ENCODE data around the gene KIF1A. TPM values are rescaled to one million over a fixed set of nuclear protein-coding genes. Genes with fewer than 3 reads are reported as not detected.

The KIF1A gene
- total and polyA plus RNA-seq, 2 donors (not counting 3 experiments of a cell fraction or from before 2014, with no cell fraction given), result 0.11 to 0.64 TPM

DNA sequence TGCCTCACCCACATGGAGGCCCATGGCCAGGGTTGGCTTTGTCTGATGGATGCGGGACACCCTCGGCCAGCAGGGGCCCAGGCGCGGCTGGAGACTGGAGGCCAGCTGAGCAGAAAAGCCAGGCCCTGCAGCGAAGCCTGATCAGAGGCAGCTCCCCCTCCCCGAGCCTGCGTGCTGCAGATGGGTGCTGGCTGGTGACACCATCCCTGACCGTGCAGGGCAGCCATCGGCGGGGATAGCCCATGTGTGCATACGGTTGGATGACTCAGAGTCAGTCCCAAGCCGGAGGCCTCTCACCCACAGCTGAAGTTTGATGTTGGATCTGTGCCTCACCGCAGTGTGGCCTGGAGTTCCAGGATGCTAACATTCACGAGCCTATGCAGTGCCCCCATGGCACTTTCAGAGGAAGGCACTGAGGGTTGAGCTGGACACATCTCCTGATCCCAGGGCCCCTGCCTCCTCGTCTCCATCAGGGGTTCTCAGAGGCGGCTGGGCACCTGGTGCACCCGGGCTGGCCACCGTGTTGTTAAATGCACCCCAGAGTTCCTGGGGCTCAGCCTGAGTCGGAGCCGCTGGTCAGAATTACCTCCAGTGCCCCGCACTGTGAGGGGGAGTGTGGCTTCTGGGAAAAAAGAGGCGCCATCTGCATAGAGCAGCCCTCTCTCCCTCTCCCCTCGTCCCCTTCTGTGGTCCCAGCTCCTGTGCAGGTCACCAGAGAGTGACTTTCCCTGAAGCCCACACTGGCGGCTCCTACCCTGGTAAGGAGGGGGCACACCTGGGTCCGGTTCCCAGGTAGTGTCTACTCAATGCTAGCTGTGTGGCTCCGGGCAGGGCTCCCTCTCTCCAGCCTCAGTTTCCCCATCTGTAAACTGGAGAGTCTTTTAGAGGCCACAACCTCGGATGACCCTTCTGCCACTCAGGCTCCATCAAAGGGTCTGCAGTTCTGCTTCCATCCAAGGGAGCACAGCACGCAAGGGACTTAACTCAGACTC is 19.4 kb upstream of the KIF1A start:
- Histone ChIP-seq H3K9me1 (replicated peaks; ENCODE audit: control insufficient read depth, extremely low read depth, insufficient read depth, low read length) (no peaks in the 10 kb centered on the region), H3K4me1 (ENCODE audit: control insufficient read depth, extremely low read depth, insufficient read depth, low read length) (no peaks in the 10 kb centered on the region), H3K9me3 (replicated peaks; ENCODE audit: control insufficient read depth, insufficient read depth, low read length) (no peaks in the 10 kb centered on the region), H3K79me2 (ENCODE audit: control insufficient read depth, insufficient read depth, low read length) (no peaks in the 10 kb centered on the region), H3K4me3 (replicated peaks in 1 of 3; ENCODE audit: insufficient read depth in 1 of 3, low read depth in 1 of 3, low read length in 3 of 3) (no peak overlapping the region), H3K36me3 (ENCODE audit: control insufficient read depth in 2 of 2, extremely low read depth in 1 of 2, insufficient read depth in 2 of 2, low read length in 2 of 2) (no peaks in the 10 kb centered on the region), H3K27me3 (ENCODE audit: control insufficient read depth in 2 of 2, insufficient read depth in 2 of 2, low read length in 2 of 2) (peaks cover 0 to 4% of the 10 kb centered on the region in 2 experiments), H2AFZ (ENCODE audit: low read depth, low read length) (no peak overlapping the region), H3K4me2 (ENCODE audit: insufficient read depth, low read length) (no peak overlapping the region), H4K20me1 (replicated peaks; ENCODE audit: control insufficient read depth, extremely low read depth, insufficient read depth, low read length) (no peaks in the 10 kb centered on the region), H3K9ac (replicated peaks; ENCODE audit: extremely low read depth, insufficient read depth, low read length) (no peak overlapping the region), H3K27ac (ENCODE audit: insufficient read depth, low read depth, low read length) (no peak overlapping the region)
- DNase-seq (ENCODE audit: low read depth, low spot score) (no peak), FAIRE-seq (no peak)
- intact Hi-C loops (cut with micrococcal nuclease), result loop anchor here (1.0 kb wide), 2 partner anchors 325 to 606 kb away; no protein-coding TSS in a partner anchor
- dilution Hi-C loops (cut with MboI; ENCODE audit: extremely low pct_ligation_motif_present, low sequenced_read_pairs), result no loop called here
- ChIA-PET CTCF (interaction anchor here (0.7 to 2.7 kb wide), 29 partner anchors 10 to 779 kb away, joined by 3 to 78 read pairs (median 5); partner anchors contain the start of genes CAPN10 and DUSP28), POLR2A (no interaction called here)
- BruUV-seq (replicated peaks), result no TSS peak
- TF ChIP-seq FOS (IDR thresholded peaks at IDR 0.05; ENCODE audit: borderline replicate concordance, insufficient read depth, low read length) (no peak), POLR2AphosphoS5 (IDR thresholded peaks at IDR 0.05; ENCODE audit: insufficient read depth, low read depth, low read length) (no peak), POLR2A (IDR thresholded peaks at IDR 0.05; ENCODE audit: low read depth, low read length) (no peak), GATA2 (IDR thresholded peaks at IDR 0.05; ENCODE audit: insufficient read depth, insufficient read length, low read depth, low read length) (no peak), EZH2 (IDR thresholded peaks at IDR 0.05; ENCODE audit: borderline replicate concordance, low read depth, low read length, severe bottlenecking) (no peak), MYC (IDR thresholded peaks at IDR 0.05; ENCODE audit: low read depth, low read length) (no peak), JUN (IDR thresholded peaks at IDR 0.05; ENCODE audit: borderline replicate concordance, insufficient read depth, insufficient read length, low read depth) (no peak)
- TF ChIP-seq, protein P1, sequence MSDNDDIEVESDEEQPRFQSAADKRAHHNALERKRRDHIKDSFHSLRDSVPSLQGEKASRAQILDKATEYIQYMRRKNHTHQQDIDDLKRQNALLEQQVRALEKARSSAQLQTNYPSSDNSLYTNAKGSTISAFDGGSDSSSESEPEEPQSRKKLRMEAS (IDR thresholded peaks at IDR 0.05; ENCODE audit: insufficient read depth, insufficient read length), result no peak
- TF ChIP-seq, protein P2, sequence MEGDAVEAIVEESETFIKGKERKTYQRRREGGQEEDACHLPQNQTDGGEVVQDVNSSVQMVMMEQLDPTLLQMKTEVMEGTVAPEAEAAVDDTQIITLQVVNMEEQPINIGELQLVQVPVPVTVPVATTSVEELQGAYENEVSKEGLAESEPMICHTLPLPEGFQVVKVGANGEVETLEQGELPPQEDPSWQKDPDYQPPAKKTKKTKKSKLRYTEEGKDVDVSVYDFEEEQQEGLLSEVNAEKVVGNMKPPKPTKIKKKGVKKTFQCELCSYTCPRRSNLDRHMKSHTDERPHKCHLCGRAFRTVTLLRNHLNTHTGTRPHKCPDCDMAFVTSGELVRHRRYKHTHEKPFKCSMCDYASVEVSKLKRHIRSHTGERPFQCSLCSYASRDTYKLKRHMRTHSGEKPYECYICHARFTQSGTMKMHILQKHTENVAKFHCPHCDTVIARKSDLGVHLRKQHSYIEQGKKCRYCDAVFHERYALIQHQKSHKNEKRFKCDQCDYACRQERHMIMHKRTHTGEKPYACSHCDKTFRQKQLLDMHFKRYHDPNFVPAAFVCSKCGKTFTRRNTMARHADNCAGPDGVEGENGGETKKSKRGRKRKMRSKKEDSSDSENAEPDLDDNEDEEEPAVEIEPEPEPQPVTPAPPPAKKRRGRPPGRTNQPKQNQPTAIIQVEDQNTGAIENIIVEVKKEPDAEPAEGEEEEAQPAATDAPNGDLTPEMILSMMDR (IDR thresholded peaks at IDR 0.05; ENCODE audit: extremely low read depth in 1 of 2, insufficient read depth in 1 of 2, low read depth in 1 of 2, low read length in 2 of 2), result no peak

All from endothelial cell of umbilical vein (primary cell).